IPS DF 4.7 (cell line): Measurements from ENCODE around the gene NEAT1.

Experiments used
- DNase-seq: peaks from one replicate; pipeline ENCODE4 v3.0.0-alpha.2; 2013; ENCODE audit warnings: low spot score; ENCODE audit errors: extremely low read depth

Gene NEAT1

DNA sequence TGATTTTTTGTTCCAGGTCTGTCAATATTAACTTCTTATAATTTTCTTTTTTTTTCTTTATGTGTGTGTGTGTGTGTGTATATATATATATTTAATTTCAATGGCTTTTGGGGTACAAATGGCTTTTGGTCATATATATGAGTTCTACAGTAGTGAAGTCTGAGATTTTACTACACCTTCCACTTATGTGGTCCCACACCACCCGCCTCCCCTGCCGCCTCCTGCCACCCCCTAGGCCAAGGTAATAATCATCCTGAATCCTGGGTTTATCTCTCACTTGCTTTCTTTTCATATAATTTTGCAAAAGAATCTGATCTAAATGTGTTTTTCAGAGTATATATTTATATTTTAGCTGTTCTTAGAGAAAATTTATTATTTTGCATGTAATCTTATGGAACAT, 11.1 kb downstream of the NEAT1 start:
- no peak for DNase-seq

DNA sequence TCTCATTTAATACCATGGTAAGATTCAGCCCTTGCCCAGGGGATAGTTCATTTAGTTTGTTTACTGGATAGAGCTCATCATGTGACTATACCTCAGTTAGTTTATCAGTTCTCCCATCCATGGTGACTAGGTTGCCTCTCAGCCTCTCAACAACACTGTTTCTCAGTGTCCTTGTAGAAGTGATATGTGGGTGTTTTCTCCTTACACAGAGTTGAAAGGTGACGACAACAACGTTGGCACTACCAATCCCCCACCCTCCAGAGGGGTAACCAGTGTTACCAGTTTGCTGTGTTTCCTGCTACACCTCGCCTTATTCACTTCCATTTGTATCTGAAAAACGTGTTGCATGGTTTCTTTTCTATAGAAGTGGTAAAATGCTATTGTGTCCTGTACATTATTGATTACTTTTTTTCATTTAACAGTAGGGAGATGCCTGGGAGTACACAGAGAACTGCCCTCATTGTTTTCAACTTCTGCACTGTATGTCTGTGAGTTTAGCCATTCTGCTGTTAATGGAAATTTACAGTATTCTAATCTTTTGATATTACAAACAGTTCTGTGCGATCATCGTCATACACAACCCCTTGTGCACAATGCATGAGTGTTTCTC, 11.6 kb downstream of the NEAT1 start:
- no peak for DNase-seq

DNA sequence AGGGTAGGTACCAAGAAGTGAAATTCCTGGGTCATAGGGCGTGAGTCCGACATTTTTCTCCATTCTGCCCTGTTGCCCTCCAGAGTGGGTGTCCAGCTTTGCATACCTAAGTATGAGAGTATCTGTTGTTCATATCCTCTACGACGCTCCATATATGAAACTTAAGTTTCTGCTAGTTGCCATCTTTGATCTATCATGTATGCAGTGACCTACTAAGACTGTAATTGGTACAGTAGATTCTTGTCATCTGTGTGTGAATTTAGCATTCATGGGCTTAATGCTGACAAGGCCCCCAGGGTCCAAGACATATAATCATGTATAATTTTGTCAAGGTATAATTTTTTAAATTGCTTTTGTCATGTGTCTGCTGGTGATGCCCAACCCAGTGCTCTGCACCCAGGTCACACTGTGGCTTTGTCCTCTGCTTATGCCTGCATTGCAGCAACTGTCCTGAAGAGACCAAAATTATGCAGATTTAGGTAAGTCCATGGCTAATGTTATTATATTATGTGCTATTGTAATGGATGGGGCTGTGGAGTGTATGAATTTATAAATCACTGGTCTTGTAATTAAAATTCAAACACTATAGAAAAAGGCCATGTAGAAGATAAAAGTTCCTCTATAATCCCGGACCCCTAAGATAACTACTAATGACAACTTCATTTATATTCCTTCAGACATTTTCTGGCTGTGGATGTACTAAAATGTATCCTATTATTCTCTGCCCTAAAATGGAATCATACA, 12.2 kb downstream of the NEAT1 start:
- DNase-seq: no peak

DNA sequence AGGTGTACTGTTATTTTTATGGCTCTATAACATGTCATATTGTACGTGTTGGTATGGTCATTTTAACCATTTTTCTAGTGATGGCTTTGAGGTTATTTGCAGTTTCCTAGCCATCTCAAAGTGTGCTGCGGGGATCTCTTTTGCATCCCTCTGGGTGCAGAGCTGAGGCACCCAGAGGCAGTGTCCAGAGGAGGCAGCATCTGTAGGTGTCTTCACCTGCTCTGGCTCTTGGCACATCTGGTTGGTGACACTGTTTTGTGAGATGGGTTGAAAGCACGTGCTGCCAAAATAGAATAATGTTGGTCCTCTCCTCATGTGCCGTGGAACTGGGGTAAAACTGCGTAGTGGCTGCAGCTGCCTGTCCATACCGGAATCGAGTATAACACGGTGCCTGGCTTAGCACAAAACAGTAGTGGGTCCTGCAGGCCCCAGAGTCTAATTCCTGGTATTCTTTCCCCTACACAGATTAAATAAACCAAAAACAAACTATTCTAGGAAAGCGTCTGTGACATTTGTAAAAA, 12.9 kb downstream of the NEAT1 start:
- DNase-seq: no peak

DNA sequence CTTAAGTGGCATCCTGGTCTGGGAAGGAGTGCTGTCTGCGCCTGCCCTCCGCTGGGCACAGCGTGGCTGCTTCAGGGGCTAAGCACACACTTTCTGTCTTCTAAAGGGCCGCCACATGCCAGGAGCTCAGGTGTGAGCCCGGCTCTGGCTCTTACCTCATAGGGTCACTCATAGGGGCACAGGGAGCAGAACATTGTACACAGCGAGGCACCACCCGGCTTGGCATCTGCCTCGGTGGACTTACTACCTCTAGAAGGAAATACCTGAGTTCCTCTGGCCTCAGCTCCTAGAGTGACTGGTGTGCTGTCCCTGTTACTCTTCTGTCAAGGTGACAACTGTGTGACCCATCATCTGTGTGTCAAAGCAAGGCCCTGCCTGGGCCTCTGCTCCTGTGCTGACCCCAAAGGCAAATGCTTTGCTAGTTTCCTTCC, 13.4 kb downstream of the NEAT1 start:
- no peak for DNase-seq

DNA sequence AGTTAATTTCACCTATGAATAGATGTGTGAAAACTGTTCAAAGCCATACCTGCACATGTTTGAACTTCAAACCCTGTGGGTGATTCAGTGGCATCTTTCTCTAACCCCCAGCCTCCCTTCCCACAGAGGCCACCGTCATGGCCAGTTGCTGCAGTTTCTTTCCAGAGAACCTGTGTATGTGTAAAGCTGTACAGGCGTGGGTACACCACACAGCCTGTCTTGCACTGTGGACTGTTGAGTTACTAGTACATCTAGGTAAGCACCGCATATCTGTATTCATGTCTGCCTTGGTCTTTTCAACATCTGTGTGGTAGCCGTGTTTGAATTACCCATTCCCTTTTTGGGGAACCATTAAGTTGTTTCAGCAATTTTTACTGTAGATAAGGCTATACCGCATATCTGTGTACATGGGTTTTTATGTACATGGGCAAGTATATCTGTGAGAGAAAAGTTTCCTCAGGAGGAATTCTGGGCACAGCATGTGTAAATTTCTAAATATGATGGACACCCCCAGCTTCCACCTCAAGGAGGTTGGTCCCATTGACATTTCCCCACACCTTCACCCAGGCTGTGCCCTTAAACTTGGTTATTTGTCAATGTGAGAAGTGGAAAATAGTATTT, 13.9 kb downstream of the NEAT1 start:
- DNase-seq: no peak

DNA sequence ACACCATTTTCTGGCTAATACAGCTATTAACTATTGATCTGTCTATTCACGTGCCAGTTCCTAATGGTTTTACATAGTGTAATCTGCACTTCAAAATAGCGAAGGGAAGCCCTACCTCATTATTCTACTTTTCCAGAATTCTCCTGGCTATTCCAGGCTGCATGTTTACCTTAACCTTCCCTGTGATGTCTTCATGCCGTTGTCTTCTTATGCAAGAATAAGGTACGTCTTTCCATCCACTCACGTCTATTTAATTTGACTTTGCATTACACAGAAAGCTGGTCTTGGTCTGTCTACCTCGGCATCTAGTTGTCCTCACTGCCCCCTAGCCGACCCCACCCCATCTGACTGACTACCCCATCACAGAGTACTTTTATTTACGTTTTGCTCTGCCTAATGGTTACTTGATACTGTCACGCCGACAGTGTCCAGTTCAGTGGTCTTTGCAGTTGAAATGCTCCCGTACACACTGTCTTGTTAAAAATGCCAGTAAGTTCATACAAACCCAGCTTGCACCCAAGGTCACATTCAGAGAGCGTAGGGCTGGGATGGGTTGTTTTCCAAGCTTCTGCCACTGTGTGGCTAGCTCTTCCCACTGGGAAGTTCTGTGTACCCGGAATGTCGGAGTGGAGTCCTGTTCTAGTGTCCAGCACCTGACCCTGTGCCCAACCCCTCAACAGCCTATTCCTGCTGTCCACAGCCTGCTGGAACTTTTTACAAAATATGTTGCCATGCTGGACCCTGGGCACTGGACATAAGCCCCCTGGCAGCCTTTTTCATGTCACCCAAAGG, 15.0 kb downstream of the NEAT1 start:
- DNase-seq: no peak

DNA sequence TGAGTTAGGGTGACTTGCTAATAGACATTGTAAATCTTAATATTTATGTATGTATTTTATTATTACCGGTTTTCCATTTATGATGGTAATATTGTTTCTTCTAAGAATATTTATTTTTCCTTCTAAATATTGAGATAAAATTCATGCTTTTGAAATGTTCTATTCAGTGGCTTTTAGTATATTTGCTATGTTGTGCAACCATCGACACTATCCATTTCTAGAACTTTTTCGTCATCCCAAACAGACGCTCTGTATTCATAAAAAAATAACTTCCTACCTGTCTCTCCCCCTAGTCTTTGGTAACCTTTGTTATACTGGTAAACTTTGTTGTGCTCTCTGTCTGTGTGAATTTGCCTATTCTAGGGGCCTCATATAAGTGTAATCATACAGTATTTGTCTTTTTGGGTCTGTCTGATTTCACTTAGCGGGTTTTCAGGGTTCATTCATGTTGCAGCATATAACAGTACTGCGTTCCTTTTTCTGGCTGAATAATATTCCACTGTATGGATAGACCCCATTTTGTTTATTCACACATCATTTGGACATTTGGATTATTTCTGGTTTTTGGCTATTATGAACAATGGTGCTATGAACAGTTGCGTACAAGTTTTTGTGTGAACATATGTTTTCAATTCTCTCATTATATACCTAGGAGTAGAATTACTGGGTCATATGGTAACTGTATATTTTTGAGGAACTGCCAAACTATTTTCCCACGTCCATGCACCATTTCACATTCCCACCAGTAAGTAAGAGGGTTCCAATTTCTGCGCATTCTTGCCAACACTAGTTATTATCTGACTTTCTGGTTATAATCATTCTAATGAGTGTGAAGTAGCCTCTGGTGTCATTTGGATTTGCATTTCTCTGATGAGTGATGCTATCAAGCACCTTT, 15.9 kb downstream of the NEAT1 start:
- no peak for DNase-seq

DNA sequence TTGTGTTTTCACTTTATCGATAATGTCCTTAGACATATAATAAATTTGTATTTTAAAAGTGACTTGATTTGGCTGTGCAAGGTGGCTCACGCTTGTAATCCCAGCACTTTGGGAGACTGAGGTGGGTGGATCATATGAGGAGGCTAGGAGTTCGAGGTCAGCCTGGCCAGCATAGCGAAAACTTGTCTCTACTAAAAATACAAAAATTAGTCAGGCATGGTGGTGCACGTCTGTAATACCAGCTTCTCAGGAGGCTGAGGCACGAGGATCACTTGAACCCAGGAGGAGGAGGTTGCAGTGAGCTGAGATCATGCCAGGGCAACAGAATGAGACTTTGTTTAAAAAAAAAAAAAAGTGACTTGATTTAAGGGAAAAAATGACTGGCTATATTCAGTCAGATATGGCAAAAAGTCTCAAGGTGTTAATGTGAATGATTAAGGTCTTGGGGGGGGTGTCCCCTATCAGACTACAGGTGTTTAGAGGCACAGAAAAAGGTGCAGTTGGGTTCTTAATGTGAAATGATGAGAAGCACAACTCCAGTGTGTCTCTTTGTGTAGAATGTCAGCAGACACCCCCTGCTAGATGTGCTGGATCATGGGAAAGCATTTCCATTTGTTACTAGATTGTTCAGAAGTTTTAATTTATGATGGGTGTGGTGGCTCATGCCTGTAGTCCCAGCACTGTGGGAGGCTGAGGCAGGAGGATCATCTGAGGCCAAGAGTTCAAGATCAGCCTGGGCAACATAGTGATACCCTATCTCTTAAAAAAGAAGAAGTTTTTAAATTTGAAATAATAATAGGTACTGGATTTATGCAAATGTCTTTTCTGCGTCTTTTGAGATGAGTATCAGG, 17.0 kb downstream of the NEAT1 start:
- no peak for DNase-seq

DNA sequence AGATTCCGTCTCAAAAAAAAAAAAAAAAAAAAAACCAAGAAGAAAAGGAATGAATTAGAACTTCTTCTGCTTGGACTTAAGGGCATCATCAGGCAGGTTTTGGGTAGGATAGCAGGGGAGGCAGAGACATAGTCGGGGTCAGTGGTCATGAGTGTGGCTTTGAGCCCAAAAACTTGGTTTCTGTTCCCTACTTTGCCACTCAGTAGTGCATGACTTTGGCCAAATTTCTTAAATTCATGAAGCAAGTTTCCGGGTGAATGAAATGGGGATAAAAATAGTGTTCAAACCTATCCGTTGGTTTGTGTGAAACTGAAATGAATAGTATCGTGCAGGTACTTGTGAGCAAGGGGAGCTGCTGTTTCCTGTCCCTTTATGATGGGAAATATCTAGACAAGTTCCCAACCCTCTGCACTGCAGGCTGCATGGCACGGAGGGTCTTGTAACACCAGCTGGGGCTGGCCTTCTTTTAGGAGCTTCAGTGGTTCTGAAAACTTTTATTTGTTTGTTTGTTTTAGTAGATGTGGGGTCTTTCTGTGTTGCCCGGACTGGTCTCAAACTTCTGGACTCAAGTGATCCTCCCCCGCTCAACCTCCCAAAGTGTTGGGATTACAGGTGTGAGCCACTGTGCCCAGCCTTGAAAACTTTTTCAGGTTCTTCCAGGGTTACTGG, 18.4 kb downstream of the NEAT1 start:
- no peak for DNase-seq

DNA sequence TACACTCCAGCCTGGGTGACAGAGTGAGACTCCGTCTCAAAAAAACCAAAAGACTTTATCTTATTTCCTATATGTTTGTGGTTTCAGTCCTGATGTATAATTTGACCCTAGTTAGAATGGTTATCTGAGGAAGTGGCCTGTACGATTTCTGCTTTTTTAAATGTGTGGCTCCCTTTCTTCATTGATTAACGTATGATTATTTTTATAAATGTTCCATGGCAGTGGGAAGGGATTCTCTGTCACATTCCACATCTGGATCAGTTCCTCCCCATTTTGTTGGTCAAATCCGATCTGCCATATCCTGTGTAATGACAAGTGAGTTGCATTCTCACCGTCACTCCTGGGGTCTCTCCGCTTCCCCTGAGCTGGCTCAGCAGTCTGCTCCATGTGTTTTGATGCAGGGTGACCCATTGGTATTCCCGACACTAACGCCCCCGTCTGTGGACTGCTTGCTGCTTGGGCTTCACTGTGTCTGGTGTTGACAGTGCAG, 20.3 kb downstream of the NEAT1 start:
- no peak for DNase-seq

DNA sequence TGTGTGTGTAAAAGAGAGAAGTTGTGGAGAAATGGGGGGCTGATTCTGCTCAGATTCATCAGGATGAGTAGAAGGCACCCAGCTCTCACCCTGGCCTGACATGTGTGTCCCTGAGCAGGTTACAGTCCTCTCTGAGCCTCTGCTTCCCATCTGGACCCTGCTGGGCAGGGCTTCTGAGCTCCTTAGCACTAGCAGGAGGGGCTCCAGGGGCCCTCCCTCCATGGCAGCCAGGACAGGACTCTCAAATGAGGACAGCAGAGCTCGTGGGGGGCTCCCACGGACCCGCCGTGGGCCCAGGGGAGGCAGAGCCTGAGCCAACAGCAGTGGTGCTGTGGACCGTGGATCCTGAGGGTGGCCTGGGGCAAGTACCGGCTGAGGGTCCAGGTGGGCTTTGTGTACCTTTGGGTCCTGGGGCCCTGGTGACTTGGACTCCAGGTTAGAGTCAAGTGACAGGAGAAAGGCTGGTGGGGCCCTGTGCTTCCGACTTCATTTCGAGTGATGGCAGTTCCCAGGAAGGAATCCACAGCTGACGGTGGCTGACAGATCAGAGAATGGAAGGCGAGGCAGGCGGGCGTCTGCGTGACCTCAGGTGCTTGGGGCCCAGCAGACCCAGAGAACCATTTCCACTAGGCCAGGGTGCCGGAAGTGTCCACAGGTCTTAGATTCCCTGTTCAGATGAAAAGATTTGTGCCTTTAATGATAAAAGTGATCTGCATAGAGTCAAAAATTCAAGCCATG, 21.9 kb downstream of the NEAT1 start:
- no peak for DNase-seq

DNA sequence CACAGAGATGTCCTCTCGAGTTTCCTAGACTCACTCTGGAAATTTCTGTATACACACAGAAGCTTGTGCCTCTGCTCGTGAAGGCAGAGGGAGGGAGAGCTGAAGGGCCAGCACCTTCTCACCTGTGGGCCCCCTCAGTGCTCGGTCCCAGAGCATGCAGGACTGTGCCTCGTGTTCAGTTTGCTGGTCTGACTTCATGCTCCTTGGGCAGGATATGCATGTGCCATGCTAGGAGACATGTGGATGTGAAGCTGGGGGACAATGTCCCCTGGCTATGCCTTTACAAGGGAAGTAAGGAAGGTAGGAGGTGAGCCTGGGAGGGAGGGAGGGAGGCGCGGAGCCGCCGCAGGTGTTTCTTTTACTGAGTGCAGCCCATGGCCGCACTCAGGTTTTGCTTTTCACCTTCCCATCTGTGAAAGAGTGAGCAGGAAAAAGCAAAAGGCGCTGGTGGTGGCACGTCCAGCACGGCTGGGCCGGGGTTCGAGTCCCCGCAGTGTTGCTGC, 22.6 kb downstream of the NEAT1 start:
- no peak for DNase-seq

DNA sequence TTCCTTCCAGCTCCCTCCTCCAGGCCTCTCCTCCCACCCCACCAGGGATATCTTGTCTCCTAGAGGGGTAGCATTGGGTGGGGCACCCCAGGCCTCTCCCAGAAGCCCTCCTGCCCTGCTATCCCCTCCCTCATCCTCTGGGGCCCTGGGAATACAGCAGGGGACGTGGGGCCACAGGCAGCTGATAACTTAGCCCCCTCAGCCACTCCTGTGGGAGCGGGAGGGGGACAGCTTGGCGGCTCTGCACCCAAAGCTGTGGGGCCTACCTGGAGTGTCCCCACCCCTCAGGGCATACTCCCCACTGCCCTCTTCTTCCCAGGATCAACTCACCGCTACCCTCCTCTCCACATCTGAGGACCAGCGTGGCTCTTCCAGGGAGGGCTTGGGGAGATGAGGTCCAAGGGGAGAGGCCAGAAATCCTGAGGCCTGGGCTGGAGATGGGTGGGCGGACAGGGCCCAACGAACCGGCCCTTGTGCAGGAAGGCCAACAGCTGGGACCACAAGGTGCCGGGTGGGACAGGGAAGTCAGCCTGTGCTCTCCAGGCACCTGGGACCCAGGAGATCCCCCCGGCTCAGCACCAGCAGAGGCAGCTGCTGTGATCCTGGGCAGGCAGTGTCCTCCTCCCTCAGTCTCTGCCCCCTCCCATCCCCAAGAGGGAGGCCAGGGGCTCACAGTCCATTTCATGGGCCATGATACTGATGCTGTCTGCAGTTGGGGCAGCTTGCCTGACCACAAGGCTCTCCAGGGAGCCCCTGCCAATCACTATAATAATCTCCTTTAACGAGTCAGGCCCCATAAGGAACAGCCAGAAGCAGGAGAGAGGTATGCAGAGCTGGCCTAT, 23.2 kb downstream of the NEAT1 start:
- DNase-seq: no peak

DNA sequence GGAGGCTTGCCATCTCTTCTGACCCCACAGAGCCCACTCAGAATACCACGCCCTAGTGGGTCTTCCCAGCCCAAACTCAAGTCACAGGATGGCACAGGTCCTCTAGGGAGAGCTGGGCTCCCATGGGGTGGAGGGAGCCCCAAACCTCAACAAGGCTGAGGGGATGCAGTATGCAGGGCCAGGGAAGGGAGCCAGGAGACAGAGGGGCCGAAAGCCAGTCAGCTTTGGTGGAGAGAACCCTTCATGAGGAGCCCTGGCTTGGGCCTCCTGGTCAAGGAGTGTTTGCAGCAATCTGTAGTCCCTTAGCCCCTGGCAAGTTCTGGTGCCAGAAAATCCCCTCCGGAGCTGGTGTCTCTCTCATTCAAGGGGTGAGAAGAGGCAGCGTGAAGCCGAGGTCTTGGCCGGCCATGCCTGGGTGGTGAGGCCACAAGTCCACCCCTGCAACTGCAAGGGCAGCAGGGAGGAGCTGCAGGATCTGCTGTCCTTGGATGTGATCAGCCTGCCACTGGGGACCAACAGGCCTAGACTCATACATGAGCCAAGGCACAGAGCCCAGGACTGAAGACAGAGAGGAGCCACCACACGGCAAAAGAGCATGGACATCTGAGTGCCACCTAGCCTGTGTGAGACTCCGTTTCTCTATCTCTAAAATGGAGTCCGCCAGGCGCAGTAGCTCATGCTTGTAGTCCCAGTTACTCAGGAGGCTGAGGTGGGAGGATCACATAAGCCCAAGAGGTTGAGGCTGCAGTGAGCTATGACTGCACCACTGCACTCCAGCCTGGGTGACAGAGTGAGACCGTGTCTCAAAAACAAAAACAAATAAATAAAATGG, 24.1 kb downstream of the NEAT1 start:
- no peak for DNase-seq

DNA sequence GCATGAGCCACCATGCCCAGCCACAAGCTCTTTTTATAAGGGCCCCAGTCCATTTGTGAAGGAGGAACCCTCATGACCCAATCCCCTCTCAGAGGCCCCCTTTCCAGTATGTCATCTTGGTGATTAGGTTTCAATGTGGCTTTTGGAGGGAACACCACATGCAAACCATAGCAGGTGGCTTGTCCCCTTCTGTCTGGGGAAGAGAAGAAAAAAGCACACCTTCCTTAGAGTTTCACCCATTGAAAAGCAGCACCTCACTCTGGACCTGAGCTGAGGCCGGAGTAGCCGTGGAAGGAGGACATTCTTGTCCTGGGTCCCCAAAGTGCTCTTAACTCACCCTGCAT, 25.4 kb downstream of the NEAT1 start:
- DNase-seq: no peak
